ENCODE measurements around the gene CBX6. TPM values are rescaled to one million over a fixed set of nuclear protein-coding genes. Genes with fewer than 3 reads are reported as not detected.

Gene CBX6
- total RNA-seq, 1 experiment from 2014 or later: 140 TPM

DNA sequence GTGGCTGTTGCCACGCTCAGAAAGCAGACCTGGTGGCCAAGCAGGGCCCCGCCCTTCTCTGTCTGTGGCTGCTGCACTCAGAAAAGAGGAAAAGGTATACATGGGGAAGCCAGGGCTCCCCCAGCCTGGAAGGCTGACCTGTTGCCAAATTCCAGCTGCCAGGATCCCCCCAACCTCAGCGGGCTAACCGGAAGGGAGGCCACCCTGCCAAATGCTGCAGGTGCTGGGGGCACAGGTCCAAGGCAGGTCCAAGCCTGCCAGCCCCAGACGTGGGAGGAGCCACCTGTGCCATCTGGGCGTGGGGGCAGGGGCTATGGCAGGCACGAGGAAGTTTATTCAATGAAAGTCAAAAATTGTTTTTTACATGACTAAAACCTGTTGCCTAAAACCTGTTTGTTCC, 30.8 kb downstream of the CBX6 start:
- peaks cover 65% of the 10 kb centered on the region for H3K27me3 Mint-ChIP-seq (ENCODE audit: unreplicated experiment)
- no peak overlapping the region for H3K4me3 Mint-ChIP-seq (ENCODE audit: low read depth, unreplicated experiment)
- CTCF ChIA-PET: interaction anchor here (5.9 kb wide), 1 partner anchor 71 kb away, joined by 49 read pairs; no protein-coding TSS in a partner anchor
- DNase-seq: peak; percentile 44
- BruUV-seq (replicated peaks): no TSS peak
- H3K9me3 Mint-ChIP-seq (ENCODE audit: low read depth, unreplicated experiment): no peaks in the 10 kb centered on the region
- H3K4me1 Mint-ChIP-seq (ENCODE audit: low read depth, unreplicated experiment): peaks cover 33% of the 10 kb centered on the region
- H3K27ac Mint-ChIP-seq (ENCODE audit: unreplicated experiment): no peak overlapping the region
- intact Hi-C loops (cut with micrococcal nuclease; ENCODE audit: unreplicated experiment): no loop called here
- peaks cover 8% of the 10 kb centered on the region for H3K36me3 Mint-ChIP-seq (ENCODE audit: insufficient read depth, unreplicated experiment)
- TF ChIP-seq, protein P1, sequence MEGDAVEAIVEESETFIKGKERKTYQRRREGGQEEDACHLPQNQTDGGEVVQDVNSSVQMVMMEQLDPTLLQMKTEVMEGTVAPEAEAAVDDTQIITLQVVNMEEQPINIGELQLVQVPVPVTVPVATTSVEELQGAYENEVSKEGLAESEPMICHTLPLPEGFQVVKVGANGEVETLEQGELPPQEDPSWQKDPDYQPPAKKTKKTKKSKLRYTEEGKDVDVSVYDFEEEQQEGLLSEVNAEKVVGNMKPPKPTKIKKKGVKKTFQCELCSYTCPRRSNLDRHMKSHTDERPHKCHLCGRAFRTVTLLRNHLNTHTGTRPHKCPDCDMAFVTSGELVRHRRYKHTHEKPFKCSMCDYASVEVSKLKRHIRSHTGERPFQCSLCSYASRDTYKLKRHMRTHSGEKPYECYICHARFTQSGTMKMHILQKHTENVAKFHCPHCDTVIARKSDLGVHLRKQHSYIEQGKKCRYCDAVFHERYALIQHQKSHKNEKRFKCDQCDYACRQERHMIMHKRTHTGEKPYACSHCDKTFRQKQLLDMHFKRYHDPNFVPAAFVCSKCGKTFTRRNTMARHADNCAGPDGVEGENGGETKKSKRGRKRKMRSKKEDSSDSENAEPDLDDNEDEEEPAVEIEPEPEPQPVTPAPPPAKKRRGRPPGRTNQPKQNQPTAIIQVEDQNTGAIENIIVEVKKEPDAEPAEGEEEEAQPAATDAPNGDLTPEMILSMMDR (IDR thresholded peaks at IDR 0.05; ENCODE audit: unreplicated experiment): no peak

DNA sequence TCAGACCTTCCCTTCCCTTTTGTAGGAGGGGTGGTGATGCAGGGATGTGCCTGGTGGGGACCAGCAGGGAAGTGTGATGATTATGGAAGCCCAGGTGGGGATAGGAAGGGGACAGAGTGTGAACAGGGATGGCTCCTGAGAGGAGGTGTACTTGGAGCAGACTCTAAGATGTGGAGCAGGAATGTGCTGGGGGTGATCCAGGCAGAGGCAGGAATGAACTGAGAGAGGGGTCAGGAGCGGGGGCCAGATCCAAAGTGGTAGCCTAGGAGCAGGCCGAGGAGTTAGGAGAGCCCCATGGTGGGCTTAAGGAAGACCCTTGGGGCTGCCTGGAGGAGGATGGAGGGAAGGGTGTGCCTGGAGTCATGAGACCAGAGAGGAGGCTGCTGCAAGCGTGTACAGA, 31.9 kb downstream of the CBX6 start:
- TF ChIP-seq, protein P1 (IDR thresholded peaks at IDR 0.05; ENCODE audit: unreplicated experiment): no peak
- H3K4me1 Mint-ChIP-seq (ENCODE audit: low read depth, unreplicated experiment): peaks cover 33% of the 10 kb centered on the region
- H3K27me3 Mint-ChIP-seq (ENCODE audit: unreplicated experiment): peaks cover 65% of the 10 kb centered on the region
- CTCF ChIA-PET: interaction anchor here (0.7 to 5.9 kb wide), 2 partner anchors 70 to 72 kb away, joined by 3 to 49 read pairs; no protein-coding TSS in a partner anchor
- H3K36me3 Mint-ChIP-seq (ENCODE audit: insufficient read depth, unreplicated experiment): peaks cover 8% of the 10 kb centered on the region
- BruUV-seq (replicated peaks): no TSS peak
- H3K9me3 Mint-ChIP-seq (ENCODE audit: low read depth, unreplicated experiment): no peaks in the 10 kb centered on the region
- H3K4me3 Mint-ChIP-seq (ENCODE audit: low read depth, unreplicated experiment): no peak overlapping the region
- no peak for DNase-seq
- no peak overlapping the region for H3K27ac Mint-ChIP-seq (ENCODE audit: unreplicated experiment)
- intact Hi-C loops (cut with micrococcal nuclease; ENCODE audit: unreplicated experiment): no loop called here

DNA sequence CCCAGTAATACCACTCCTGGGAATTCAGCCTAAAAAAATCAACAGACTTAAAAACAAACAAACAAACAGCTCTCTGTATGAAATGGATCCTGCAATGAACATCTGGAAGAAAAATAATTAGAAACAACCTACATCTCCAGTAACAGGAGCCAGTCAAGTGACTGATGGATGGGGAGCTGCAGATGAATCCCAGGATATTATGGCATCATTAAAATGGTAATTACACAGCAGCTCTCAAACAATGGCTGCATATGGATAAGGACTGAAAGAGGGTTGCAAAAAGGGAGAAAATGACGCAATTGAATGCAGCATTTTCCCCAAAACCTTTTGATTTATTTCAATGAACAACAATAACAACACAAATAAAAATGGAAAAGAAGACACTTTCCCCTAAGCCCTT, 32.3 kb downstream of the CBX6 start:
- TF ChIP-seq, protein P1 (IDR thresholded peaks at IDR 0.05; ENCODE audit: unreplicated experiment): no peak
- Mint-ChIP-seq H3K27ac (ENCODE audit: unreplicated experiment) (no peak overlapping the region), H3K27me3 (ENCODE audit: unreplicated experiment) (peaks cover 65% of the 10 kb centered on the region), H3K4me3 (ENCODE audit: low read depth, unreplicated experiment) (no peak overlapping the region), H3K36me3 (ENCODE audit: insufficient read depth, unreplicated experiment) (peaks cover 8% of the 10 kb centered on the region), H3K9me3 (ENCODE audit: low read depth, unreplicated experiment) (no peaks in the 10 kb centered on the region), H3K4me1 (ENCODE audit: low read depth, unreplicated experiment) (peaks cover 33% of the 10 kb centered on the region)
- CTCF ChIA-PET: interaction anchor here (0.7 to 5.9 kb wide), 2 partner anchors 70 to 72 kb away, joined by 3 to 49 read pairs; no protein-coding TSS in a partner anchor
- BruUV-seq (replicated peaks): no TSS peak
- intact Hi-C loops (cut with micrococcal nuclease; ENCODE audit: unreplicated experiment): no loop called here
- no peak for DNase-seq

DNA sequence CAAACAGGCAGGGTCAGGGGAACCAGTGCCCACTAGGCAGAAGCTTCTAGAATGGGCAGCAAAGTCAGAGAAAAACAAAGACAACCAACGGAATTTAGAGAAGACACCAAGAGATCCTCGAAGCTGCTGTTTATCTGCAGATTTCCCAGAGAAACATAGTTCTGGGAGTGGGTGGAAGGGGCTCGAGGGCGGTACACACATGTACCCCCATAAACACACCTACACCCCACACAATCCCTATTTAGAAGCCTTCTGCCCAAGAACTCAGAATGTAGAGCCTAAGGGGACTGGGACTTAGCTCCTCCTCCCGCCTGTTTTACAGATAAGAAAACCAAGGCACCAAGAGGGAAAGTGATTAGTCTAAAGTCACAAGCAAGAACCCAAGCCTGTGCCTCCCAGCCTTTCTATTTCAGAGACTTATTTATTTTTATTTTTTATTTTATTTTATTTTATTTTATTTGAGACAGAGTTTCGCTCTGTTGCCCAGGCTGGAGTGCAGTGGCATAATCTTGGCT, 34.5 kb downstream of the CBX6 start:
- Mint-ChIP-seq H3K36me3 (ENCODE audit: insufficient read depth, unreplicated experiment) (peaks cover 5% of the 10 kb centered on the region), H3K27me3 (ENCODE audit: unreplicated experiment) (peaks cover 62% of the 10 kb centered on the region), H3K4me1 (ENCODE audit: low read depth, unreplicated experiment) (peaks cover 21% of the 10 kb centered on the region), H3K9me3 (ENCODE audit: low read depth, unreplicated experiment) (no peaks in the 10 kb centered on the region), H3K4me3 (ENCODE audit: low read depth, unreplicated experiment) (no peak overlapping the region), H3K27ac (ENCODE audit: unreplicated experiment) (no peak overlapping the region)
- TF ChIP-seq, protein P1 (IDR thresholded peaks at IDR 0.05; ENCODE audit: unreplicated experiment): no peak
- no peak for DNase-seq
- intact Hi-C loops (cut with micrococcal nuclease; ENCODE audit: unreplicated experiment): no loop called here
- BruUV-seq (replicated peaks): no TSS peak
- CTCF ChIA-PET: interaction anchor here (1.6 kb wide), 1 partner anchor 68 kb away, joined by 3 read pairs; no protein-coding TSS in a partner anchor
